HuH-7 (cell line): Measurements from ENCODE around the gene LPCAT3.
"Not testable (repeated sequence)": the region's sequence is repeated elsewhere in the genome, so short reads cannot be mapped to it uniquely, and the experiment has no call there.

Experiments used
- DNase-seq: peaks from one replicate; pipeline ENCODE4 v3.0.0; 2011; ENCODE audit warnings: low spot score

Gene LPCAT3

GRCh38 chr12:7035463-7035862 is 17.2 kb upstream of the LPCAT3 start:
- DNase-seq = no peak

- no peak for DNase-seq
Measured at GRCh38 chr12:7034464-7034863, 16.2 kb upstream of the LPCAT3 start.

- DNase-seq = no peak
Measured at GRCh38 chr12:7032990-7033389, 14.7 kb upstream of the LPCAT3 start.

GRCh38 chr12:7031306-7031705 is 13.0 kb upstream of the LPCAT3 start:
- no peak for DNase-seq

GRCh38 chr12:7026854-7027253 is 8.6 kb upstream of the LPCAT3 start:
- DNase-seq = no peak

- DNase-seq = no peak
Measured at GRCh38 chr12:7023114-7023513, 4.8 kb upstream of the LPCAT3 start.

GRCh38 chr12:7021956-7022355 is 3.7 kb upstream of the LPCAT3 start:
- DNase-seq = no peak

- peak; percentile 12 for DNase-seq
Measured at GRCh38 chr12:7019043-7019569, 830 bp upstream of the LPCAT3 start.

GRCh38 chr12:7017870-7018349 is 366 bp downstream of the LPCAT3 start:
- peak; percentile 55 for DNase-seq

- no peak for DNase-seq
Measured at GRCh38 chr12:7016958-7017571, 1.2 kb downstream of the LPCAT3 start.

- DNase-seq = no peak
Measured at GRCh38 chr12:7015555-7016370, 2.5 kb downstream of the LPCAT3 start.

GRCh38 chr12:7013101-7013500 is 5.2 kb downstream of the LPCAT3 start:
- DNase-seq = no peak

GRCh38 chr12:7012024-7012607 is 6.2 kb downstream of the LPCAT3 start:
- DNase-seq = no peak

- DNase-seq = not testable (repeated sequence)
Measured at GRCh38 chr12:7011398-7011797, 6.9 kb downstream of the LPCAT3 start.

- DNase-seq = no peak
Measured at GRCh38 chr12:7009512-7009911, 8.8 kb downstream of the LPCAT3 start.

GRCh38 chr12:7008864-7009263 is 9.4 kb downstream of the LPCAT3 start:
- no peak for DNase-seq

GRCh38 chr12:7006639-7007038 is 11.6 kb downstream of the LPCAT3 start:
- no peak for DNase-seq

- DNase-seq = no peak
Measured at GRCh38 chr12:7005311-7005710, 13.0 kb downstream of the LPCAT3 start.

- no peak for DNase-seq
Measured at GRCh38 chr12:7004840-7005239, 13.4 kb downstream of the LPCAT3 start.

GRCh38 chr12:7004287-7004803 is 13.9 kb downstream of the LPCAT3 start:
- DNase-seq = no peak

GRCh38 chr12:7001921-7002591 is 16.2 kb downstream of the LPCAT3 start:
- DNase-seq = no peak
